Measurements from ENCODE around the gene GGT6.

The GGT6 gene

DNA sequence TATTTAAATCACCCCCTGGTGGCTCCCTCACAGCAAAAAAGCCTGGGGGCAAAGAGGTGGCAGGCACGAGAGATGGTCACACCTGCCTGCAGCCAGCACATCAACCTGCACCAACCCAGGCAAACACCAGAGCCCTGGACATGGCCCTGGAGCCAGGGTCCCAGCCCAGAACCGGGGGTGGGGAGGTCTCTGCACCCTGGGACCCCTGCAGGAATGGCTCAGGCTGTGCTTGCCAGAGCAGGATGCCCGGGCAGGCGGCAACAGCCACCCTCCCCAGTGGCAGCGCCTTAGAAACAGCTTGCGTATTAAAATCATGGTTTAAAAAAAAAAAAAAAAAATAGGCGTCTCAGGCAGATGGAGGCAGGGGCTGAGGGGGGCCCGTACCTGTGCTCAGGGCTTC lies 21.4 kb downstream of the GGT6 start:
- DNase-seq (ENCODE audit: low read depth in 2 of 2): no peak

DNA sequence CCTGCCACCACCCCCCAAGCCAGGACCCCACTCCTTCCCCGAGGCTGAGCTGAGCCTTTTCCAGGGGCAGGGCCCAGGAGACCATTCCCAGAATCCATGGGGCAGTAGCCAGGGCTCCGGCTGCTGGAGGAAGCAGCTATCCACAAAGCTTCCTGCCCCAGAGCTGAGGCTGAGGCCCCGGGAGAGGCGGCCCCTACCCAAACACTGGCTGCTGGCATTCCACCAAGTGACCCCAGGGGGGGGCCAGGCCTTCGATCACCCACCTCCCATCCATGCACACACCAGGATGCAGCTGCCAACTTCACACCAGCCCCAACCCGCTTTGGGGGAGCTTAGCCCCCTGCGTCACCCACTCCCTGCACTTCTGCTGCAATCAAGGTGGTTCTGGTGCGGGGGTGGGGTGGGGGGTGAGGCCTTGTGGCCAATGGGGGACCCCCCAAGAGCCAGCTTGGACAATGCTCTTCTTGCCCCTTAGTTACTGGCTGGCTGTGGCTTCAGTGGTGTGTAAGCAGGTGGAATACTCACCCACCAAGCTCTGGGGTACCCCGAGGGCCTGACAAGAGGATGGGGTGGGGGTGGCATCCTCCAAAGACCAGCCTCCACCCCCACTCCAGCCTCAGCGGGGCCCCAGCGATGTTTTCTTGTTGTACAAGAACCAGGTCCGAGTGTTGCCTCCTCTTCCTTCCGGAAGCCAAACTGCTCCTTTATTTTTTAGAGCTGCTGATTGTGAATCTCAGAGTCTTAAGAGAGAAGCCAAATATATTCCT lies 22.0 kb downstream of the GGT6 start:
- DNase-seq (ENCODE audit: low read depth in 2 of 2): no peak

DNA sequence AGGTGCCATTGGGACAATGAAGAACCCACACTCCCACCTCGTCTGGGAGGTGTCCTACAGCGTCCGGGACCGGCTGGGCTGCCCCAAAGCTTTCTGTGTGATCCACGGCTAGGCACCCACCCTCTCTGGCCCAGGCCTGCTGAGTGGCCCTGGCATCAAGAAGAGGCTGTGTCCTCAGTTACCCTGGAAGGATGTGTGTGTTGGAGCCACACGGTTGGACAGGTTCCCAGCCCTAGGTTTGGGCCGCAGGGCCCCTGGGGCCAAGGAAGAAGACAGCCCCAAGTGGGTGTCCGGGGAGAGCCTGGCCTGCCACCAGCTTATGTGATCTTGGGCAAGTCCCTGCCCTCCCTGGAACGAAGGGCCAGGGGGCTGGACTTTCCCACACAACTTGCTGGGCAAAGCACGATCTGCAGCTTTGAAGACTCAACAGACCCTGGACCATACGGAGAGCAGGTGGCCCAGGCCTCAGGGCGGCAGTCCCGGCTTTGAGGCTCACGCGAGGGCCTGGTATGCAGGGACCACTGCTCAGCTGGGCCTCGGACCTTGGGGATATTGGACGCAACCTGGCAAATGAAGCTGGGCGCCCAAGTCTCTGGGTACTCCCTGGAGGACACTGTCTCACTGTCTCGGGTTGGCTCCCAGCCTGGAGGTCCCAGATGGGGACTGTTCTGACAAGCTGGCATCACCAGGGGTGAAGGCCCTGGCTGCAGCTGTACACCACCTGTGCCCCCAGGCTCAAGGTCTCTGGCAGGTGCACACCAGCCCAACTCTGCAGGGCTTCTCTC lies 22.7 kb downstream of the GGT6 start:
- no peak for DNase-seq (ENCODE audit: low read depth in 2 of 2)

DNA sequence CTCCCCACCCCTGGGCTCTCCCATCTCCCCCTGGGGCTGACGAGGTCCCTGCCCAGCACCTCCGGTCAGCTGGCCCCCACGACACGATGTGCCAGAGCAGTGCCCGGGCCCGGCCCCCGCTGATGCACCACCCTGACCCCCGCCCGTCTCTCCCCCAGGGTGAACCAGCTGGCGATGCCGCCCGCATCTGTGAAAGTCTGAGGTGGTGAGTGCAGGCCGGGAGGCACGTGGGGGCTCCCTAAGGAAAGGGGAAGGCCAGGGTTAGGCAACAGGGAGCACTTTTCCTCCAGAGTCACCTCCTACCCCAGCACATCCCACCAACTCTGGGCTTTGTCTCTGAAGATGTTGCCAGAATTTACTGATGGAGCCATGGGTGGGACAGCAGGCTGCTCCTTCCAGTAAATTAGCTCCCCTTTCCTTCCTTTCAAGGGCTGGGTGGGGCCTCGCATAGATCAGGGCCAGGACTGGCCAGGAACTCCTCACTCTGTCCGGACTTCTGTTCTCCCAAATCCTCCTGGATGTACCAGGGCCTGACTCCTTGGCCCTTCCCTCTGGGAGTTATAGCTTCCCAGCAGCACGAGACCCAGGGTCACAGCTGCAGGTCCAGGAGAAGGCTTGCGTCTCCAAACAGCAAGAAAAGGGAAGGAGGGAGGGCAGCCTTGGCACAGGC lies 23.5 kb downstream of the GGT6 start:
- no peak for DNase-seq (ENCODE audit: low read depth in 2 of 2)

DNA sequence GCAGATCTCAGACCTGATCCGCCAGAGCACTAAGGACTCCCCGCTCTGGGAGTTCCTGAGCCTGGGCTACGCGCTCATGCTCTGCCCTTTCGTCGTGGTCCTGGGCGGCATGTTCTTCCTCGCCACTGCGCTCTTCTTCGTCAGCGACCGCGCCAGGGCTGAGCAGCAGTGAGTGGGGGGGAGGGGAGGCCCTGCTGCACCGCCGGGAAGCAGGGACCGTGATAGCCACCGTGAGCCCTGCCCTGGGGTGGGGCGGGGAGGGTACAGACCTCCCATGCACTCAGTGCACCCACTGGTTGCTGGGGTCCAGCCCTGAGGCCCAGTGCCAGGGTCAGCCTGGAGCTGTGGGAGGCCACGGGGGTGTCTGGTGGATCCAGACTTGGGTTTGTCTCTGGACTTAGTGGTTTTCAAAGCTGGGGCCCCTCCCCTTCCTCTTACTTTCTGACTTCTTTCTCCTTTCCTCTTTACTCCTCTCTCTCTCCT lies 24.1 kb downstream of the GGT6 start:
- DNase-seq (ENCODE audit: low read depth in 2 of 2): no peak

DNA sequence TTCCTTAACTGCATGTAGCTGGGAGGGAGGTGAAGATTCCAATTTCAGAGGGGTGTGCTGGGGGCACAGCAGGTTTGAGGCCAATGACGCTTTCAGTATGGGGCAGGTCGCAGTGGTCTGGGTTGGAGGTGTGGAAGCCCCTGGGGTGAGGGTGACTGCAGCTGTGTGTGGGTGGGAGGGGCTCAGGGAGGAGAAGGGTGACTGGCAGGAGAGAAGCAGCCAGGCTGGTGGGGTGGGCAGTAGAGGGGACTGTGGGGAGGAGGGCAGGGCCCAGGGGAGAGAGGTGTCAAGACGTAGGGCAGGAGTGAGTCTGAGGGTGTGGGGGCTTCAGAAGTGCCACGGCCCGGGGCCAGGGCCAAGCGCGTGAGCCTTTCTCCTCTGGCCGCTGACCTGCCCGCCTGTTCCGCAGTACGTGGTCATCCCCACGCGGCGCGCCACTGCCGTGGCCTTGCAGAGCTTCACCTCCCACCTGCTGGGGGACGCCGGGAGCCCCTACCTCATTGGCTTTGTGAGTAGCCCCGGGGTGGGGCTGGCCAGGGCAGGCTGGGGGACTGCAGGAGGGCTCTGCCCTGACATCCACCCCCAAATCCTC lies 24.6 kb downstream of the GGT6 start:
- DNase-seq (ENCODE audit: low read depth in 2 of 2): no peak

DNA sequence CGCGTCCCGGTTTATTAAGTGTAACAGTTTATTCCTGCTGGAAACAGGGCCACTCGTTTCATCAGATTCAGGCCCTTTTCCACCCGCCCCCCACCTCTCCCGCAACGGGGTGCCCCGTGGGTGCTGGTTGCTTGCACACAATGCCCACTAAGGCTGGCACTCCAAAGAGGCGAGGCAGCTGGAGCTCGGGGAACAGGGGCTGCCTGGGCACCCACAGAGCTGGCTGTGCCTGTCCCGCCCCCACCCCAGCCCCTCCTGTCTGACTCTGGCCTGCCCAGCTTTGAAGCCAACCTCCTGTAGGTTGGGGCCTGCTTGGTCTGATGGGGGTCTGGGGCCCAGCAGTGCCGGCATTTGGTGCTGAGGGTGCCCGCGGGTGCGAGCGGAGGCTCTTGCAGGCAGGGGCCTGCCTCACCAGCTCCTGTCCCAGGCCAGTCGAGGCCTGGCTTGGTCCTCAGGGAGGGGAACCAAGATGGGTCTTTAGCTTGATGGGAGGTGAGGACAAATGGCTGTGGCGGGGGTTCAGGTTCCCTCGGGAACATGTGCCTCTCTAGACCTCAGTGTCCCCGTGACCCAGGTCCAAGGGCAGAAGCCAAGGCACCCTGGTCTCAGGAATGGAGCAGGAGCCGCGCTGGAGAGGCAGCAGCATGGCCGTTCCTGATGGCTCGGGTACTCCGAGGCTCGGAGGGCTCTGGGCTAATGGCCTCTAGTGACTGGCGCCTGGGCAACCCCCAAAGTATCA lies 25.3 kb downstream of the GGT6 start:
- DNase-seq (ENCODE audit: low read depth in 2 of 2): no peak

DNA sequence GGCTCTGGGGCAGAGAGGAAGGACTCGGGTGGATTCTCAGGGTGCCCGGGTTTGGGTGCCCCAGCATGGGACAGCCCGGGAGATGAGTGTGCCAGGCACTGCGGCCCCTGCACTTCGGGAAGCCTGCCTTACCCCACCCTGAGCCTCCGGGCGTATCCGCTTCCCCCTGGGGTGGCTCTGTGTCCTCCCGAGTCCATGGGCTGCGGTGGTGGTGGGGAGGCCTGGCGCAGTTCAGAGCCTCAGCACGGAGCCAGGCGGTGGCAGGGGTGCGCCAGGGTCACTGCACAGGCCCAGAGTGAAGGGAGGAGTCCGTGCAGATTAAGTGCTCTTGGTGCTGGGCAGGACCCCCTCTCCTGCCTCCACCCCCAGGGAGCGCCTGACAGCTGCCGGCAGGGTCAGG lies 25.9 kb downstream of the GGT6 start:
- DNase-seq (ENCODE audit: low read depth in 2 of 2): no peak

DNA sequence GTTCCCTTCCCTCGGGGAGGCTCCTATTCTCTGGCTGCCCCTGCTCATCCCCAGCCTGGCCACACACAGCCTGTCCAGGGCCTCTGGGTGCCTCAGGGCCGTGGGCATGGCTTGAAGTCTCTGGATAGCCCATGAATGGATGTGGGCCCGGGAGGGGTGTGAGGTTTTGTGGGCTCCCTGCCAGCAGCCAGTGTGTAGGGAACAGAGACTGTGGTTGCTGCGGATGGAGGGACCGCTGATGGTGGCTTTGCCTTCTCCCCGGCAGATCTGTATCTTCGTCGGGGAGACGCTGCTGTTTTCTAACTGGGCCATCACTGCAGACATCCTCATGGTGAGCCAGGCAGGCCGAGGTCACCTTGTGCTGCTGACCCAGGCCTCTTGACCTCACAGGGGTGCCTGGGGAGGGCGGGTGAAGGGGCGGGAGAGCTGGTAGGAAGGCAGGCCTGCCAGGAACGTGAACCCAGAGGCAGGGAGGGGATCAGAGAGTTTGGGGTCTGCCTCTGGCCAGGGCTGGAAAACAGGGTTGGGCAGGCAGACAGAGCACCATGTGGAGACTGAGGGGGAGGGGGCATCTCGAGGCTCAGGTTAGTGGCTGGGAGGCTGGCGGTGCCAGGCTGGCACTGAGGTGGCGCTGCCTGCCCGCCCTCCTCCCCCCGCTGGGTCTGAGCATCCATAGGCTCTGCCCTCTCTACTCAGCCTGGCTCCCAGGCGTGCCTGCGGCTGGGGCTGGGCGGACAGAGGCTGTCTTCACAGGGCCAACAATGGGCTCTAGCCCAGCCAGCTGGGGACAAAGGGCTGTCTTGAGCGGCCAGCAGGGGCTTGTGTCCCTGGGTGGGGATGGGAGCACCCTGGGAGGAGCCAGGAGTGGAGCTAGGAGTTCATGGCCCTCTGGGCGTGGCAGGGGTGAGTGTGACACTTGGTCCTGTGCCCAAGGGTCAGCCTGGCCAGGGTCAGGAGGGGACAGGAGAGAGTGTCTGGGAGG lies 26.6 kb downstream of the GGT6 start:
- DNase-seq (ENCODE audit: low read depth in 2 of 2): no peak

DNA sequence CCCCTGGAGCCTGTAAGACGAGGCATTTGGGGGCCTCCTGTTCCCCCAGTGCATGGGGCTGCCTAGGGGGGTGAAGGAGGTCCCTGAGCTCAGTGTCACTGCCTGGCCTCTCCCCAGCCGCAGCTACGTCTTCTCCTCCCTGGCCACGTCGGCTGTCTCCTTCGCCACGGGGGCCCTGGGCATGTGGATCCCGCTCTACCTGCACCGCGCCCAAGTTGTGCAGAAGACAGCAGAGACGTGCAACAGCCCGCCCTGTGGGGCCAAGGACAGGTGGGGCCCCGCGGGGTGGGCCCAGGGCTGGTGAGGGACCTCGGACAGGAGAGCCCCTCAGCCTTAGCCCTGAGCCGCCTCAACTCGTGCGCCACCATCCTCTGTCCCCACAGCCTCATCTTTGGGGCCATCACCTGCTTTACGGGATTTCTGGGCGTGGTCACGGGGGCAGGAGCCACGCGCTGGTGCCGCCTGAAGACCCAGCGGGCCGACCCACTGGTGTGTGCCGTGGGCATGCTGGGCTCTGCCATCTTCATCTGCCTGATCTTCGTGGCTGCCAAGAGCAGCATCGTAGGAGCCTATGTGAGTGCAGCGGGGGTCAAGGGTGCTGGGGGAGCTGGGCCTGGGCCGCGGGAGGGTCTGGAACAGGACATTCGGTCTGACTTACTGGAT lies 27.4 kb downstream of the GGT6 start:
- no peak for DNase-seq (ENCODE audit: low read depth in 2 of 2)

DNA sequence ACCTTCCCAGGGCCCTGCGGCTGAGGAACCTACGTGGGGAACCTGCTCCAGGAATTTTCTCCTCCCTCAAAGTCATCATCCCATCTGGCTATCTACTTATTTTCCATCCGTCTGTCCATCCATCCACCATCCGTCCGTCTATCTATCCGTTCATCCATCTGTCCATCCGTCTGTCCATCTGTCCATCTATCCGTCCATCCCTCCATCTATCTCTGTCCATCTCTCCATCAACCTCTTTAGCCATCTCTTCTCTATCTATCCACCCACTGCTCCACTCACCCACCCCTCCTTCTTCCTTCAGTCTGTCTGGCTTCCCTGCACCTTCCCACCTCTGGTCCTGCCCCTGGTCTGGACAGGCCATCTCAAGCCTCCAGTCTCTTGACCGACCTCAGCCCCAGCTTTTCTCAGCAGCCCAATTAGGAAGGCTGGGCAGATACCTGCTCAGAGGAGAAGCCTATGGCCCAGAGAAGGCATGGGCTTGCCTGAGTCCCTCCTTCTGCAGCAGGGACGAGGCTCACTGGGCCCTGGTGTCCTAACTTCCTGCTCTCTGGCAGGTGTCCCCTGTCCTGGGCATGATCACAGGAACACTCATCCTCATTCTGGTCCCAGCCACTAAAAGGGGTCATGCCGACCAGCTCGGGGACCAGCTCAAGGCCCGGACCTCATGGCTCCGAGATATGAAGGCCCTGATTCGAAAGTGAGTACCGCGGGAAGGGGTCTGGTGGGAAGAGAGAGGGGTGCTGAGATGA lies 28.2 kb downstream of the GGT6 start:
- DNase-seq (ENCODE audit: low read depth in 2 of 2): no peak

DNA sequence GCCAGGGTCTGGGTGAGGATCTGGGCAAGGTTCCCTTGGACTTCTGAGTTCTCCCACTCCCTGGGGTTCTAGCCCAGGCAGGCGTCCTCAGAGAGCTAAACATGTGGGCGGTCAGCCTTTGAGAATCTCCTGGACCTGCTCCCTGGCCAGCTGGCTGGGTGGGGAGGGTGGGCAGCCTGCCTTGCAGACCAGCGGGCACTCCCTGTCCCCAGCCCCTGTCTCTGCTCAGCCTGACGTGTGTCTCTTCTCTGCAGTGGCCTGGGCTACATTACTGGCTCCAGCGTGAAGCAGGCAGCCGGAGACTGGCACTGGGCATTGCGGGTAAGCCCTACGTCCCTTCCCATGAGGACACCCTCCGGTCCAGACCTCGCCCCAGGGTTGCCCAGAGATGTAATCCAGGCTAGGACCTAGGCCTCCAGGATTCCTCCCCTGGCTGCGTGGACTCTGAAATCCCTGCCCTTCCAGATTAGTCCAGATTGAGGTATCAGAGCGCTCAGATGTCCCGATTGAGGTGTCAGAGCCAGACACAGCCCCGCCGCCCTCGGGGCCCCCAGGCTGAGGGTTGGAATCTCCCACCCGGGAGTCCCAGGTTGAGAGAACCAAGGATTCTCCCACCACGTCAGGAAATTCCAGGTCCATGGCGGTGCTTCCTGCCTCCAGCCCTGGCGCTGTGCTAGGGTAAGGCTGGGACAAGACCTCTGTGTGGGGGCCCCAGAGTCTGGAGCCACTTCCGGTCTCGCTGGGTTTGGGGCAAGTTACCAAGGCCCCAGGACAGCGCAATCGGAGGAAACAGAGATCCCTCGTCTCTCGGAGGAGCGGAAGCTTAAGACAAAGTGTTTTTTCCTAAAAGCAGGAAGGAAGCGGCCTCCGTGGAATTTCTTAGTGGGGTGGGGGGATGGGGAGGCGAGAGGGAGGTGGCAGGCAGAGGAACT lies 29.3 kb downstream of the GGT6 start:
- DNase-seq (ENCODE audit: low read depth in 2 of 2): no peak

DNA sequence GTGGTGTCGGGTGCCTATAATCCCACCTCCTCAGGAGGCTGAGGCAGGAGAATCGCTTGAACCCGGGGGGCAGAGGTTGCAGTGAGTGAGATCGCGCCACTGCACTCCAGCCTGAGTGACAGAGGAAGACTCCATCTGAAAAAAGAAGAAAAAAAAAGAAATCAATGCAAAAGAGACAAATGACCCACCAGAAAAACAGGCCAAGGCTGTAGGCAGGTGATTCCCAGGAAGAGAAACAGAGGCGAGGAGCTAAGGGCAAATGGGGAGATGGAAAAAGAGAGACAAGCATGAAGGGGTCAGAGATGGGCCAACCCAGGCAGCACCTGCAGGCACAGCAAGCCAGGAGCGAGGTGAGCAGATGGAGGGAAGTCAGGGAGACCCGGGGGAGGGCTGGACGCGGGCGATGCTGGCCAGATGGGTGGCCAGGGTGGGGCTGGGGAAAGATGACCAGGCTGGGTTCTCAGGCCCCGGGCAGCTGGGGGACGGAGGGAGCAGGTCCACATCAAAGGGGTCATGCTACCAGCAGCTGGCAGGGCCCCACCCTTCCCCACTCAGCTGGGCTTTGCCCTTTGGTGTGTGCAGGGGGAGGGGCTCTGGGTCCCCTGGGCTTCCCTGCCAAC lies 30.7 kb downstream of the GGT6 start:
- no peak for DNase-seq (ENCODE audit: low read depth in 2 of 2)

DNA sequence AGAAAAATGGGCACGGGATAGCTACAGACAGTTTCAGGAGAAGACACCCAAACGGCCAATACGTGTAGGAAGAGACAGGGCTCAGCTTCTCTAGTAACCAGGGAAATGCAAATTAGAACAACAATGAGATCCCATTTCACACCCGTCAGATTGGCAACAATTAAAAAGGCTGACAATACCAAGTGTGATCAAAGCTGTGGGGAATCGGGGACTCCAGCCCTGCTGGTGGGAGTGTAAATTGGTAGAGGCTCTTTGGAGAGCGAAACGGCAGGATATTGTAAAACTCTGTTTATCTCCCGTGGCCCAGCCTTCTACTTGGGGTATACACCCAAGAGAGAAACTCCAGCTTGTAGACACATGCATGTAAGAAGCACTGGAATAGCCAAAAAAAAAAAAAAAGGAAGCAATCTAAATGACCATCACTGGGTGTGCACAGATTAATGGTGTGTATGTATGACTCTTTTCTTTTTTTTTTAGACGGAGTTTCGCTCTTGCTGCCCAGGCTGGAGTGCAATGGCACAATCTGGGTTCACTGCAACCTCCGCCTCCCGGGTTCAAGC lies 32.7 kb downstream of the GGT6 start:
- DNase-seq (ENCODE audit: low read depth in 2 of 2): no peak

DNA sequence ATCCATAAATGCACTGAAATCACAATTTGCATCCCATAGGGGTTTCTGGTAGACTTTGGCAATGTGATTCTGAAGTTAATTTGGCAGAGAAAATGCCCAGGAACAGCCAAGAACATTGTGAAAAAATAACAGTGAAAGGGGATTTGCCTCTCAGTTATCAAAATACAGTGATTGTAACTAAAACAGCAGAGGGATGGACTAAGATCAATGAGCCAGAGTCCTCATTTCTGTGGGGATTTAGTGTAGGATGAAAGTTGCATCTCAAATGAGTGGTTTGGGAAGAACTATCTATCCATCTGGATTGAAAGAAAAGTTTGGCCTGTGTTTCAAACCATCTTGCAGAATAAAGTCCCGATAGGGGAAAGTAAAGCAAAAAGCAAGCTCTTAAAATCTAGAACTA lies 33.2 kb downstream of the GGT6 start:
- DNase-seq (ENCODE audit: low read depth in 2 of 2): no peak

DNA sequence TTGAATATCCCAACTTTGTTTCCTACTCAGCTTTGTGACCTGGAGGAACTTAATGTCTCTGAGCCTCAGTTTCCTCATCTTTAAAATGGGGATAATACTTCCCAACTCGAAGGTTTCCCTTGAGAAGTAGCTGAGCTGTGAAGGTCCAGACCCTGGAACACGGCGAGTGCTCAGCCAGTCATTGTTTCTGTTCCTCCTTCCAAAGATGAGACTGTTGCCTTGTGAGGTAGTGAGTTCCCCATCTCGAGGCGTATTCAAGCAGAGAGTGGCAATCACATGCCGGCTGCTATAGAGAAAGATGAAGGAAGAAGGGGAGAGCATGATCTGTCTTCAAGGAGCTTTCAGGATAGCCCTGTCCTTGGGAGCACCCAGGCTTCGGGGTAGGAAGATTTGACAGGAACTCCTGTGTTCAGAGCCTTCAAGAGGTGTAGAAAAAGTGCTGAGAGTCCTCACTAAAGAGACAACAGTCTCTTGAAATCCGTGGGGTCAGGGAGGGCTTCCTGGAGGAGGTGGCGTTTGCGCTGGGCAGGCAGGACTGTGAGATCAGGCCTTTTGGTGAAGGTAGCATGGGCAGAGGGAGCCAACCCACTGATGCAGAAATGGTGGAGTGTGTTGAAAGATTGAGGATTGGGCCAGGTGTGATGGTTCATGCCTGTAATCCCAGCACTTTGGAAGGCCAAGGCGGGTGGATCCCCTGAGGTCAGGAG lies 34.5 kb downstream of the GGT6 start:
- no peak for DNase-seq (ENCODE audit: low read depth in 2 of 2)

DNA sequence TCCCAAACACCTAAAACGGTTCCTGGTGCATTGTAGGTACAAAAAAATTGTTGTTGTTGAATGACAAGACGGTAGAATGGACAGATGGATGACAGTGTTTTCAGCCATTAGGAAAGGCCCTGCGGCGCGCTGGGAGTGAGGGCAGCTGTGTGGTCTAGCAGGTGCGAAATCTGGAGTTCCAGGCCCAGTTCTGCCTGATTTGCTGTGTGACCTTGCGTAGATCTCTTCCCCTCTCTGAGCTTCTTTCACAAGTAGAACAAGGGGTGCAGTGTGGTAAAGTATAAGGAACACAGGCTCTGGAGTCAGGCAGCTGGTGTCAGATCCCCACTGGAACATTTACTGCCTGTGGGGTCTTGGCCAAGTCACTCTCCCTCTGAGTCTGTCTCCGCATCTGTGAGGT lies 36.4 kb downstream of the GGT6 start:
- no peak for DNase-seq (ENCODE audit: low read depth in 2 of 2)
